NCI-H2107 treated with DMSO at 0.1 percent for 48 hours (cell line): ENCODE results near the gene ABITRAM.
"Not testable (repeated sequence)": the region's sequence is repeated elsewhere in the genome, so short reads cannot be mapped to it uniquely, and the experiment has no call there.

Experiments
- DNase-seq: peaks from one replicate; lab custom pipeline; 2025; ENCODE audit not compliant: unreplicated experiment; lab: John Stamatoyannopoulos, UW

ABITRAM gene

DNA sequence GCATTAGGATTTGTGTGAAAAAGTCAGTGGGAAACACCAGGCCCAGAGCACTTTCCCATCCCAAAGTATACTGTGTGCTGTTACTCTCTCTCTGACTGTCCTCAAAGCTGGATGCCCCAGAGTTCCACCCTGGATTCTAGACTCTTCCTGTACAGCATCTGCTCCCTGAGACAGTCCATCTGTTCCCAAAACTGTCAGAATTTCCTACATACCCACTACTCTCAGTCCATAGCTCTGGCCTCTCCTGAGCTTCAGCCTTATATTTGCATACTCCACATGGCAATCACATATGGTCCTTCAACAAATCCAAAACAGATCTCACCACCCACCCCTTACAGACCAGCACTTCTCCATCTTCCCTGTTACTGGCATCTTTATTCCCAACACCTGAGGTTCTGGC is 9.7 kb upstream of the ABITRAM start:
- DNase-seq, result no peak

DNA sequence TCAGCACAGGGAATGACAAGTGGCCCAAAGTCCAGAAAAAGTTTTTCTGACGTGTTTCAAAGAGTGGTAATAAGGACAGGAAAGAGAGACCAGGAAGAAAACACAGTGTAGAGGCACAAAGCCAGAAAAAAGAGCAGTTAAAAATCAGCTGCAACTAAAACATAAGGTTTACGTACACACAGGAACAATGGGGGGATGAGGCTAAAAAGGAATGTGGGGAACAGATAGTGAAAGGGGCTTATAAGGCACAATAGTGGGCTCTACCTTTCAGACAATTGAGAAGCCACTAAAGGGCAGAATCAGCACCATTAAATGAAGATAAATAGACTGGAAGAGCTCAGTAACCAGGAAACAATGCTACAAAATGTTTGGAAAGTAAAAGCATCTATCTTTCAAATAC is 5.8 kb upstream of the ABITRAM start:
- no peak for DNase-seq

DNA sequence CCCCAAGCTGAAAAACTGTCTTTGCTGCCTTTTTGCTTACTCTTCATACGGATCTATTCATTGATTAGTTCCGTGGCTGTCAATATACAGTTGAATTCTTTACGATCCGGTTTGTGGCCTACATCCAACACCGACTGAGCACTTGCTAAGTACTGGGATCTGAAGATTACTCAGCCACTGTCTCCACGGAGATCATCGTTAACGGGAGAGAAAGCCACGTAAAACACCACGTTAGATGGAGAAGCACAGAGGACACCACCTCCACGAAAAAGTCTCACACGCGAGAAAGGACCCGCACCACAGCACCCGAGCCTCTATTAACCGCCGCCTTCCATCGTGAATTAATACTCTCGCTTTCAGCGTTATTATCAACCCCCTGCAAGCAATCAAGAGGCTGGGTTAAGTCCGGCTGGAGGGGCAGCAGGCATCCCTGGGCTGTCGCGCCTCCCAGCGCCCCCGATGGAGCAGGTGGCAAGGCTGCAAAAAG is 926 bp upstream of the ABITRAM start:
- no peak for DNase-seq

DNA sequence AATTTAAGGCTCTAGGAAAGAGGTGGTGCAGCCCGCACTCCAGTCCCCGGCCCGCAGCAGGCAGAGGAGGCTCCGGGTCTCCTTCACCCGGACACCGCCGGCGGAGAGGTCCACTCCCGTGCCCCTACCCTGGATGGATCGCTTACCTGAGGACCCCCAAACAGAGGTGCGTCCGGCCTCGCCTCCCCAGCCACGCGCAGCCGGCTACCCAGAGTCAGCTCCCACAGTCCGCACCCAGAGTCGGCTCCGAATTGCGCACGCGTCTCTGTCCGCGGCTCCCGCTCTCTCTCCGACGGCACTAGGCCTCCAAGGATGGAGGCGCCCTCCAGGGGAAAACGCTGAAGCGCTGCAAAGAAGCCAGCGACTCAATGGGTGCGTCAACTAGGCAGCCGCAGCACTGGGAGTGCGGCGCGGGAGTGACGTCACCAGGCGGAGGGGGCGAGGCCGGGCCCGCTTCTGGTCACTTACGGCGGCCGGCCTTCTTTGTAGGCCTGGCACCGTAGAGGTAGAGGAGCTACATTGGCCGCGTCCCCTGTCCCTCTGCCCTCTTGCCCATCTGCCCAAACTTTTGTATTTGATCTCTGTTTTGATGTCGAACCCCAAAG is 380 bp upstream of the ABITRAM start, which contains the start of gene ELP1:
ELP1 (minus strand) TSS at position 407 of the 605 bp plus-strand sequence. CDS start 2,978 bp downstream, outside the sequence.
- peak; percentile 80 for DNase-seq

DNA sequence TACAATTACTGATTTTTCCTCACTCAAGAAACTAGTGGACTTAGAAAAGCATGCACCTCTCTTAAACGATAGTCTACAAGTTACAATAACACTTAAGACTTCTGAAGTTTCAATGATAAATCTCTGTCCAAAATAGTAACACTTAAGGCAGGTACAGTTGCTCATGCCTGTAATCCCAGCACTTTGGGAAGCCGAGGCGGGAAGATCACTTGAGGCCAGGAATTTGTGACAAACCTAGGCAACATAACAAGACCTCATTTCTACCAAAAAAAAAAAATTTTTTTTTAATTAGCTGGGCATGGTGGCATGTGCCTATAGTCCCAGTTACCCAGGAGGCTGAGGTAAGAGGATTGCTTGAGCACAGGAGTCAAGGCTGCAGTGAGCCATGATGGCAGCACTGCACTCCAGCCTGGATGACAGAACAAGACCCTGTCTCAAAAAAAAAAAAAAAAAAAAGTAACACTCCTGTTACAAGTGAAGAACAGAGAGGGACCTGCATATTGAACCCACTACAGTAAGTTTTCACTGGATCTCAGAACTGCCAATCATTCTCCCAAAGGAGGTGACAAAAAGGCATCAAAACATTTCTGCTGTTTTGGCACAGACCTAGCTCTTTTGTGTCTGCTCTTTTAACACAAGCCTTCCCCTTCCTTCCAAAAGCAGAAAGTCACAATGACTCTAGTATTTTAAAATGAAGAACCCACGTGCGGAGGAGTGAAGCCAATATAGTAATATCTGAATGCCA is 3.5 kb downstream of the ABITRAM start:
- DNase-seq, result no peak

DNA sequence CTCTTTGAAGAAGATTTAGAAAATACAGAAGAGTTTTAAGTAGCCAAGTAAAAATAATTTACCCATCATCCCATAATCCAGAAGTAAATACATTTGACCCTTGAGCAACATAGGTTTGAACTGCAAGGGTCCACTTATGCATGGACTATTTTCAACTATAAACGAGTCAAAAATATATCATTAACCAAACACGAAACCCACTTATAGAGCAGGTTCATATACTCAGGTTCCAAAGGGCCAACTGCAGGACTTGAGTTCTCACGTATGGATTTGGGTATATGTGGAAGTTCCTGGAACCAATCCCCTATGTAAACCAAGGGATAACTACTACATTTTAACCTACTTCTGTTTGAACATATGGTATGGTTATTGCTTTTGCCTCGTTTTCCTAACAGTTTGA is 5.8 kb downstream of the ABITRAM start:
- DNase-seq, result no peak

DNA sequence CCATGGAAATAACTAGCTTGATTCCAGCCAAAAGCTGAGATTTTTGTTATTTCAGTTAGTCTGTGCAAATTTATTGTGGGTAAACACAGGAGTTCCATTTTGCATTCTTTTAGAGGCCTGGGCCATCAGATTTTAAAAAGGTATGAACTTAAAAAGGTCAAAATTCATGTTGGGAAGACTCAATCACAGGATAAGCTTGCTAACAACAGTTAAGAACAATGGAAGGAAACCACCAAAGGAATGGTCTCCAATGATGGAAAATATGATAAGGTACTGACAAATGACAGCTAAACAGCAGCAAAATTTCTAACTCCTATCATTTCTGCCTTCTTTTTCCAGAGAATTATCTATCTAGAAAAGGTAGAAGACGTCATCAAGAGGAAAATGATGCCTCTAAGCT is 16.0 kb downstream of the ABITRAM start:
- DNase-seq, result no peak

DNA sequence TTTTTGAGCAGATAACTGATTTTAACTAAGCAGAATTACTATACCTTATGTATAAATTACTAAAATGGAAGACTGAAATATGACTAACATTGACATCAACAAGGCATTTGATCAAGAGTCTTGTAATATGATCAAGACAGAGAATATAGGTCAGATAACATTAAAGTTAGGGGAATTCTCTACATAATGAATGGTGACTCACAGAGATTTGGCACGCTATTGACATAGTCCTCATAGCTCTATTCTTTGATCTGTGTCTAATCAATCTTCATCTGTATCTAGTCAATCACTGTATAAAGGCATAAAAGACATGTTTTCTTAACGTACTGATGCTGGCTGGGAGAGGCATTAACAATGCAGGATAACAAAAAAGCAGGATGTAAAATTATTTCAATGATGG is 17.4 kb downstream of the ABITRAM start:
- no peak for DNase-seq

DNA sequence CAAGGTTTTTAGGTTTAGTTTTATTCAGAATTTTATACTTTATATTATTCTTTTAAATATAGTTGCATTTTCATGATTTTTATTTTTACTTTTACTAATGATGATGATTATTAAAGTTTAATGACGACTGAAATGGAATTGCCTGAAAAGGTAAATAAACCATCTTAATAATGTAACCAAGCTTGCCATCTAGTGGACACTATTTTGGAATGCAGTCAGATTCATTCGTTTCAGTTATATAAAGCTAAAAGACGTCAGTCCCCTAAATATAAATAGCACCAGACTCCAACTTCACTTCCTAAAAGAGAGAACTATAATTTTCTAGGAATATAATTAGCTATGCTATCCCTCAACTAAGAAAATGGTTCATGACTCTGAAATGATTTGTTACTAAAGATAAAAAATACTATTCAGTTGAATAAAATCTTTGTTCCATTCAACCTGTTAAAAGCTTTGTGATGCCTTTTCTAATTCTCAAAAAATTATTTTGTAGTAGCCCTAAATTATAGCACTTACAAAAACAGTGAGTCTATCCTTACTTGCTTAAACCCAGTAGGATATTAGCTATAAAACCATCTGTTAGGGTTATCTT is 19.9 kb downstream of the ABITRAM start:
- peak; percentile 17 for DNase-seq

DNA sequence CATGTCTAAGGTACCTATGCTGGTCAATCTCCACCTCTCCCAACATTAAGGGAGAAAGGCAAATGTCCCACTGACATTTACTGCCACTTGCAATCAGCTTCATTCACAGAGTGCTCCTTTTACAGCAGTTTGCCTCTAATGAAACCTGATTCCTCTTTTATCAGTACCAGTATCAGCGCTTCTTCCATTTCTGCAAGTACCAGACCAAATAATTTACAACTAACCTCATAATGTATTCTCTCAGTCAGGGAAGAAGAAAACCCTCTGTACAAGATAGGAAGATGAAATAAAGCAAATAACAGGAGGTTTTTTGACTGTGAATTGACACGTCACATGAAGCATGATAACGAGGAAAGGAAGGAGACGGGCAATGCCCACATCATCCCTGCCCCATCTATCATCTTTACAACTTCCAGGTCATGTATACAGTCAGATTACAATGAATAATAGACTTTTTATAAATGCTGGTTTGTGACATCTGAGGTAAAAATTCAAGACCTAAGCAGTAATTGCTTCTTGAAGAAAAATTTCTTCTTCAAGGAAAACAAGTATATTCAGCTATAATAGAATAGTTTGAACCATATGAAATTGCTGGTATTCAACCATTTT is 21.9 kb downstream of the ABITRAM start:
- no peak for DNase-seq

DNA sequence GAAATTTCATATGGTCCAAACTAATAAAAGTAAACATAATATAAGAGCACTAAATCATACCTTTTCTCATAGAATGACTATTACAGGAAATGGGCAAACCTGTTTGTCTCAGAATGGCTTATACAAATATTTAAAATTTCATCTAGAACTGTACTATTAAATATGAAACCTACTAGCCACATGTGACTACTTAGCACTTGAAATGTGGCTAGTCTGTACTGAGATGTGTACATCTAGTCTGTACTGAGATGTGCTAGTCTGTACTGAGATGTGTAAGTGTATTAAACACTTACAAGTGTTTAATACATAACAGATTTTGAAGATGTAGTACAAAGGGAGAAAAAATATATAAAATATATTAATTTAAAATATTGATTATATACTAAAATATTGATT is 22.4 kb downstream of the ABITRAM start:
- DNase-seq, result no peak

DNA sequence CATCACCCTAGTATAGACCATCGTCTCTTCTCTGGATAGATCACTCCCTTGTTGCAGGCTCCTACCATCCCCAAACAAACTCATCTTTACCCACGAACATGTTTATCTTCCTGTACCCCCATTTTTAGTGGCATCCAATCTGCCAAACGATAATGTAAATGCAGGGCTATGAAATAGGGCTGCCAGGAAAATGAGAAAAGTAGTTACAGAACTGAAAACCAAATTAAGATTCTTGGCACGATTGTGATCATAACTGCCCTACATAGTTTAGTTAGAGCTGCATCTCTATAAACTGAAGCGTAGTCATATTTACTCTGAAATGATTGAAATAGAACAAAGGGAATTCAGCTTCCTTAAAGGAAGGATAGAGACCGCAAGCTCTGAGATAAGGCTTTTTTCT is 26.1 kb downstream of the ABITRAM start:
- DNase-seq, result no peak

DNA sequence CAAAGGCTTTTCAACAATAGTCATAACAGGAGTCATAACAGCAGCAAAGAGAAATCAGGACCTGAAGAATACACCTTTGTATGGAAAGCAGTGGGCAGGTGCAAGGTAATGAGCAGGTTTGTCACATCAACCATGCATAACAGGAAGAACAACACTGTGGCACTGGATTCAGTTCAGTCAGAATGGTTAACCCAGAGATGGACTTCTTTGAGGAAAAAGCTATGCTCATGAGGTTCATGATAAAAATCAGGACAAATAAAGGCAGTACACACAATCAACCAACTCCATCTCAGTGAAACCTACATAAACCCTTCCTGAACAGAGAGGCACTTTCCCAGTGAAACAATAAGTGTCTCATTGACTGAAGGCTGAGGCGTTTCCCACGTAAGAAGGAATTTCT is 27.0 kb downstream of the ABITRAM start:
- DNase-seq, result no peak

DNA sequence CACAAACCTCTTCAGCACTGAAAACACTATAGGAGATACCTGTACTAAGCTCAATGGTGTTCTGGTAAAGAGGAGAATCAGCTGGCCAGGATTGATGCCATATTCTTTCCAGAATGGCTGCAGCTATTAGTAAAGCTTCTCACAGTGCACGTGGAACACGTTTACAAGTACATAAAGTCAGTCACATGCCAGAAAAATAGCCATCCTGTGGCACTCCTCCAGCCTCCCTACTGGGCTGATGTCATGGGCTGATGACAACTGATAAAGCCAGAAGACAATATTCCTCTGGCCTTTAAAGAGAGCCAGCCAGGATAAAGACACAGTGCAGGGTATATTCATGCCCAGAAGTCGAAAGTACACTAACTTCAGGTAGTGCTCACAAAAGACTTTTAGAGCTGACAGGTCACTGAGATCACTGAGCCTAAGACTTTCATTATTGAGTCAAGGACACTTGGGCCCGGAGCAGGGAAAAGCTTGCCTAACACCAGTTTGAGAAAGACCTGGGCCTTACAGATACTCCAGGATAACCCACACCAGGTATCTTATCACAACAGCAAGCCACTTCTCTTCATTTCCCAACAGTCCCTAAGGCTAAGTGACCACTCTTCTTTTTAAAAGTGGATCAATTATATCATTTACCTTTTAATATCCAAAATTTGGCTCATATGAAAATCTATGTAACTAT is 29.4 kb downstream of the ABITRAM start:
- no peak for DNase-seq

DNA sequence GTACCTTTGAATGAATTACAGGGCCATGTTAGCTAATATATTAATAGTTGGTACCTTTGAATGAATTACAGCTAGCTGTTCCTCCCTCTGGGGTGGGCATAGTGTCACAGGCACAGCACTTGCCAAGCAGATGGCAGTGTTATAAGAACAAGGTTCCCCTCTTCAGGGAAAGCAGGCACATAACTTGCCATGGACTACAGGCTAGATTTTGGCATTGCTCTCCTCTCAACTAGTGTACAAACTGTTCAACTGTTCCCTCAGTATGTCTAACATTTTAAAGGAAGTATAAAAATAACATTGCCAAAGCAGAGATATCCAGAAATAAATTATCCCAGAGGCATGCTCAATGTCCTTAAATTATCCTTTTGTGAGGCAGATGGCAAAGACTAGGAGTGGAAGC is 33.7 kb downstream of the ABITRAM start:
- DNase-seq, result no peak

DNA sequence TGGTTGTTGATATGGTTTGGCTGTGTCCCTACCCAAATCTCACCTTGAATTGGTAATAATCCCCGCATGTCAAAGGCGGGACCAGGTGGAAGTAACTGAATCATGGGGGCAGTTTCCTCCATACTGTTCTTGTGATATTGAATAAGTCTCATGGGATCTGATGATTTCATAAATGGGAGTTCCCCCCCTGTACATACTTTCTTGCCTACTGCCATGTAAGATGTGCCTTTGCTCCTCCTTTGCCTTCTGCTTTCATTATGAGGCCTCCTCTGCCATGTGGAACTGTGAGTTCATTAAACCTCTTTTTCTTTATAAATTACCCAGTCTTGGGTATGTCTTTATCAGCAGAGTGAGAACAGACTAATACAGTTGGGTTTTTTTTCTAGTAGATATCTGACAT is 37.2 kb downstream of the ABITRAM start:
- DNase-seq, result not testable (repeated sequence)

DNA sequence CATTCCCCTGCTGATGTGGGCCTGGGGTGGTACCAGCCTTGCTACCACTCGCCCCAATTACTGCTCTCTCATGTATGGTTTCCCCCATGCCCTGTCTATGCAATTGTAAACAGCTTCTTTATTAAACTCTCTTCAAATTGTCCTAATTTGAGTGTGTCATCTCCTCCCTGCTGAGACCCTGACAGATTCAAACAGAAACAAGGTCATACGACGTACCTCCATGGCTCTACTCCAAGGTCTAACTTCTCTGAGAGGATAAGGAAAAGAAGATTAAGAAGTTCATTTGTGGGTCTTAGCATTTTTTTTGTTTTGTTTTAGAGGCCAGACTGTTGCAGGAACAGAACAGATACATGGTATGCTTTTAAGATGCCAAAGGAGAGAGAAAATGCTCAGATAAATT is 38.0 kb downstream of the ABITRAM start:
- no peak for DNase-seq

DNA sequence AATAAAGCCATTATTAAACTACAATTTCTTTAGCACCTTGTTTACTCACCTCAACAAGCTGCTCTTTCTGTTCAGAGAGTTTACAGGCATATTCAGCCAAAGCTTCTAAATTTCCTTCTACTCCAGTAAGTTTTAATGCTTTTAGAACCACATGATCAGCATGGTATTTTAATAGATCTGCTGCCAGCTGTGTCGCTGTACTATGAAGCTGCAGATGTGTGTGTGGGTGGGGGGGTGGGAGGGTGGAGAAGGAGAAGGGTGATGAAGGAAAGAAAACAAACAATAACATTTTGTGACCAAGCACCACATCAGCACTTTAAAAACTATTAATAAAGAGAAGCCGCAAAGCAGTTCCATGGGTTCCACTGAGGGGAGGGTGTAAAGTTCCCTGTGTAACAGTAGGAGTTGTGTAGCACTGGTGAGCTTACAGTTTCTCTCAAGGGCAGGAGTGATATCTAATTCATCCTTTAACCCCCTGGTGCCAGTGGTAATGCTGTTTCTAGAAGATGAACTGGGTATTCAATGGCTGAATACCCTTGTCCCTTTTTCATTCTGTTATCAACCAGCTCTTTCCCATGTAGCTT is 38.5 kb downstream of the ABITRAM start:
- DNase-seq, result no peak

DNA sequence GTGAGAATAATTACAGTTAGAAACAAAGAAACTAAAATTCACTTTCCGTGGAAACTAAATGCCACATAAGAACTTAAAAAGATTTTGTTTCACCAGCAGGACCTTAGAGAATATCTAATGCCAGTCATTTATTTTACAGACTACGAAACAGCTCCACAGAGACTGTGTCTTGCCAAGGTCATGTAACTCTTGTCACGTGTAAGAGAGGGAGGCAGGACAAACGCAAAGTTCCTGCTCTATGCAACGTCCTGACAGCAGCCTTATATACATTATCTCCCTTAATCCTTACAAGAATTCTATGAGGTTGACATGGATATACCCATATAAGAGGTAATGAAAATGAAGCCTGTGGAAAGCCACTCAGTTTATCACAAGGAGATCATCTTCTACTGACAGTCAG is 39.7 kb downstream of the ABITRAM start:
- no peak for DNase-seq

DNA sequence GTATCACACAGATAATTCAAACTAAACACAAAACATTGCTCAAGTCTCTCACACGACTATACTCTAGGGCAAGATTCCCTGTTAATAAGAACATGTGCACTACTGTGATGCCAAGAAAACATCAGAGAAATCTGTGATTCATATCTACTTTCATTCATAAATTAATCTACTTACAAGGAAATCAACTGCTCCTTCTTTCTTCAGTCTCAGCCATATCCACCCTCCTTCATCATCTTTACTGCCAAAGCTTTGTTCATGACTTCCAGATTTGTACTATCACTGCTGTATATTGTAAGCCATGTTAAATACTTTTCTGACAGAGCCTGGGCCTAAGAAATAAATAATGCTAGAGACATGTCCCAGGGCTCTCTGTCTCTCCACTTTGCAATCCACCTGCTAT is 44.0 kb downstream of the ABITRAM start:
- no peak for DNase-seq

DNA sequence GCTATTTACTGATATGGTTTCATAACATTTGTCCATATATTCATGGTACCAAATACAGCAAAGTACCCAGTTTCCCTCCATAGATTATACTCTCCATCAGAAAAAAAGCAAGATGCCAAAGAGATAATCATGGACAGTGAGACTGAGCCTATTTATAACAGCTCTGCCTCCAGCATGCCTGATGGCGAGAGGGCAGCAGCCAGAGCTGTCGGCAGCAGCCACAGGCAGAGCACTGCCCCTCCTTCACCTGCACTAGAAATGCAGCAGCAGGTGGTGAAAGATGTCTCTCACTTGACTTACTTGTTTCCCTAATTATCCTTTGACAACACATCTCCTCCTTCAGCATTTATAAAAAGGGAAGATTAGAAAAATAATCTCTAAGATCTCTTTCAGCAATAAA is 46.7 kb downstream of the ABITRAM start:
- DNase-seq, result no peak
